WTC11 (cell line): ENCODE results near the gene PIK3IP1. TPM values are rescaled to one million over a fixed set of nuclear protein-coding genes. Genes with fewer than 3 reads are reported as not detected.

Experiments used
- ATAC-seq: fragments of 200-7000 bp; cut with Tn5 transposase; 2 replicates; pipeline ENCODE4 v1.10.0; 2021; ENCODE audit warnings: mild to moderate bottlenecking, moderate library complexity
- CTCF ChIA-PET: fragments of 300-600 bp; sonication (Branson Sonifier 250); formaldehyde crosslinking; loops from one replicate; lab custom pipeline; 2021; ENCODE audit warnings: antibody characterized with exemption; lab: Charles Lee
- POLR2A ChIA-PET: fragments of 350-600 bp; sonication (Branson Sonifier 250); formaldehyde crosslinking; loops from one replicate; lab custom pipeline; 2021; ENCODE audit warnings: antibody characterized with exemption; lab: Charles Lee
- DNase-seq: peaks from one replicate; pipeline ENCODE4 v3.0.0; 2021; ENCODE audit warnings: low spot score
- H3K27ac Mint-ChIP-seq: 2 replicates; pipeline ENCODE4 v1.8.0; 2021; ENCODE audit warnings: mixed read lengths
- H3K27me3 Mint-ChIP-seq: 2 replicates; pipeline ENCODE4 v1.8.0; 2021; ENCODE audit warnings: low read depth, mild to moderate bottlenecking, moderate library complexity, mixed read lengths
- H3K36me3 Mint-ChIP-seq: 2 replicates; pipeline ENCODE4 v1.8.0; 2021; ENCODE audit warnings: mixed read lengths
- H3K4me1 Mint-ChIP-seq: 2 replicates; pipeline ENCODE4 v1.8.0; 2022; ENCODE audit warnings: mixed read lengths
- H3K4me3 Mint-ChIP-seq: 2 replicates; pipeline ENCODE4 v1.8.0; 2021; ENCODE audit warnings: mild to moderate bottlenecking, moderate library complexity, mixed read lengths
- H3K9me3 Mint-ChIP-seq: 2 replicates; pipeline ENCODE4 v1.8.0; 2021; ENCODE audit warnings: mixed read lengths
- AFF4 ChIP-seq: sonication (generic); formaldehyde crosslinking; IDR thresholded peaks from 2 replicates; pipeline ENCODE4 v1.8.1; 2023; ENCODE audit warnings: mild to moderate bottlenecking, missing genetic modification reagents, borderline replicate concordance
- ATF1 ChIP-seq: sonication (generic); formaldehyde crosslinking; IDR thresholded peaks from 2 replicates; pipeline ENCODE4 v1.8.1; 2023; ENCODE audit warnings: mild to moderate bottlenecking, moderate library complexity, missing genetic modification reagents
- CBFB ChIP-seq: sonication (generic); formaldehyde crosslinking; IDR thresholded peaks from 2 replicates; pipeline ENCODE4 v1.8.1; 2022; ENCODE audit warnings: mild to moderate bottlenecking, low read depth, missing genetic modification reagents
- CTCF ChIP-seq: fragments of 200-600 bp; IDR thresholded peaks from 2 replicates; pipeline ENCODE4 v1.8.0; 2022; ENCODE audit warnings: antibody characterized with exemption
- ELF4 ChIP-seq: sonication (generic); formaldehyde crosslinking; IDR thresholded peaks from 2 replicates; pipeline ENCODE4 v1.8.1; 2022; ENCODE audit warnings: low read depth, mild to moderate bottlenecking, moderate library complexity, missing genetic modification reagents
- FOXK1 ChIP-seq: sonication (generic); formaldehyde crosslinking; IDR thresholded peaks from 2 replicates; pipeline ENCODE4 v1.8.0; 2022; ENCODE audit warnings: mild to moderate bottlenecking, moderate library complexity, missing genetic modification reagents
- HMGXB4 ChIP-seq: sonication (generic); formaldehyde crosslinking; IDR thresholded peaks from 2 replicates; pipeline ENCODE4 v1.8.1; 2023; ENCODE audit warnings: mild to moderate bottlenecking, moderate library complexity, missing genetic modification reagents
- NR1H2 ChIP-seq: sonication (generic); formaldehyde crosslinking; IDR thresholded peaks from 2 replicates; pipeline ENCODE4 v1.9.0; 2021; ENCODE audit warnings: mild to moderate bottlenecking, moderate library complexity, missing genetic modification reagents
- NR3C1 ChIP-seq: sonication (generic); formaldehyde crosslinking; conservative IDR thresholded peaks from 2 replicates; pipeline ENCODE4 v1.8.1; 2023; ENCODE audit warnings: low read depth, mild to moderate bottlenecking, missing genetic modification reagents
- SMAD3 ChIP-seq: sonication (generic); formaldehyde crosslinking; IDR thresholded peaks from 2 replicates; pipeline ENCODE4 v1.8.0; 2022; ENCODE audit warnings: missing genetic modification reagents, mild to moderate bottlenecking, borderline replicate concordance
- SMAD4 ChIP-seq: sonication (generic); formaldehyde crosslinking; IDR thresholded peaks from 2 replicates; pipeline ENCODE4 v1.8.0; 2022; ENCODE audit warnings: mild to moderate bottlenecking, missing genetic modification reagents
- ZNF232 ChIP-seq: sonication (generic); formaldehyde crosslinking; IDR thresholded peaks from 2 replicates; pipeline ENCODE4 v1.8.0; 2022; ENCODE audit warnings: mild to moderate bottlenecking, missing genetic modification reagents
- total RNA-seq: library from RNA; stranded (reverse); gene quantifications from 3 replicates; pipeline ENCODE4 v1.2.3, GENCODE V29; 2021
- TF ChIP-seq, protein P1 (sequence below): sonication (generic); formaldehyde crosslinking; conservative IDR thresholded peaks from 2 replicates; pipeline ENCODE4 v1.8.1; 2023; ENCODE audit warnings: mild to moderate bottlenecking, low read depth, missing genetic modification reagents, moderate library complexity
- TF ChIP-seq, protein P2 (sequence below): sonication (generic); formaldehyde crosslinking; IDR thresholded peaks from 2 replicates; pipeline ENCODE4 v1.8.0; 2023; ENCODE audit warnings: missing genetic modification reagents, mild to moderate bottlenecking, borderline replicate concordance
- TF ChIP-seq, protein P3 (sequence below): sonication (generic); formaldehyde crosslinking; IDR thresholded peaks from 2 replicates; pipeline ENCODE4 v1.8.1; 2022; ENCODE audit warnings: mild to moderate bottlenecking, moderate library complexity, missing genetic modification reagents
- TF ChIP-seq, protein P4 (sequence below): sonication (generic); formaldehyde crosslinking; conservative IDR thresholded peaks from 2 replicates; pipeline ENCODE4 v1.8.1; 2022; ENCODE audit warnings: mild to moderate bottlenecking, missing genetic modification reagents

The PIK3IP1 gene
- total RNA-seq, 1 experiment from 2014 or later, result 2.0 TPM

GRCh38 chr22:31247726-31248125, 44.6 kb downstream of the PIK3IP1 start (continued):
- TF ChIP-seq ZNF232 (CRISPR knock-in tag), result no peak
- TF ChIP-seq ATF1 (CRISPR knock-in tag), result no peak
- no peak for TF ChIP-seq HMGXB4
- TF ChIP-seq, protein P1, sequence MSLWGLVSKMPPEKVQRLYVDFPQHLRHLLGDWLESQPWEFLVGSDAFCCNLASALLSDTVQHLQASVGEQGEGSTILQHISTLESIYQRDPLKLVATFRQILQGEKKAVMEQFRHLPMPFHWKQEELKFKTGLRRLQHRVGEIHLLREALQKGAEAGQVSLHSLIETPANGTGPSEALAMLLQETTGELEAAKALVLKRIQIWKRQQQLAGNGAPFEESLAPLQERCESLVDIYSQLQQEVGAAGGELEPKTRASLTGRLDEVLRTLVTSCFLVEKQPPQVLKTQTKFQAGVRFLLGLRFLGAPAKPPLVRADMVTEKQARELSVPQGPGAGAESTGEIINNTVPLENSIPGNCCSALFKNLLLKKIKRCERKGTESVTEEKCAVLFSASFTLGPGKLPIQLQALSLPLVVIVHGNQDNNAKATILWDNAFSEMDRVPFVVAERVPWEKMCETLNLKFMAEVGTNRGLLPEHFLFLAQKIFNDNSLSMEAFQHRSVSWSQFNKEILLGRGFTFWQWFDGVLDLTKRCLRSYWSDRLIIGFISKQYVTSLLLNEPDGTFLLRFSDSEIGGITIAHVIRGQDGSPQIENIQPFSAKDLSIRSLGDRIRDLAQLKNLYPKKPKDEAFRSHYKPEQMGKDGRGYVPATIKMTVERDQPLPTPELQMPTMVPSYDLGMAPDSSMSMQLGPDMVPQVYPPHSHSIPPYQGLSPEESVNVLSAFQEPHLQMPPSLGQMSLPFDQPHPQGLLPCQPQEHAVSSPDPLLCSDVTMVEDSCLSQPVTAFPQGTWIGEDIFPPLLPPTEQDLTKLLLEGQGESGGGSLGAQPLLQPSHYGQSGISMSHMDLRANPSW (CRISPR knock-in tag), result no peak
- no peak for TF ChIP-seq ELF4 (CRISPR knock-in tag)
- TF ChIP-seq, all 79 proteins: peak for 0

GRCh38 chr22:31246687-31247086, 45.6 kb downstream of the PIK3IP1 start:
- ChIA-PET POLR2A (no interaction called here), CTCF (interaction anchor here (2.4 to 6.2 kb wide), 2 partner anchors 27 to 35 kb away, joined by 16 to 53 read pairs; partner anchors contain the start of gene LIMK2)
- TF ChIP-seq CTCF, result no peak
- no peak for TF ChIP-seq FOXK1
- TF ChIP-seq, protein P1 (CRISPR knock-in tag), result no peak
- TF ChIP-seq NR1H2 (CRISPR knock-in tag), result no peak
- TF ChIP-seq, protein P2, sequence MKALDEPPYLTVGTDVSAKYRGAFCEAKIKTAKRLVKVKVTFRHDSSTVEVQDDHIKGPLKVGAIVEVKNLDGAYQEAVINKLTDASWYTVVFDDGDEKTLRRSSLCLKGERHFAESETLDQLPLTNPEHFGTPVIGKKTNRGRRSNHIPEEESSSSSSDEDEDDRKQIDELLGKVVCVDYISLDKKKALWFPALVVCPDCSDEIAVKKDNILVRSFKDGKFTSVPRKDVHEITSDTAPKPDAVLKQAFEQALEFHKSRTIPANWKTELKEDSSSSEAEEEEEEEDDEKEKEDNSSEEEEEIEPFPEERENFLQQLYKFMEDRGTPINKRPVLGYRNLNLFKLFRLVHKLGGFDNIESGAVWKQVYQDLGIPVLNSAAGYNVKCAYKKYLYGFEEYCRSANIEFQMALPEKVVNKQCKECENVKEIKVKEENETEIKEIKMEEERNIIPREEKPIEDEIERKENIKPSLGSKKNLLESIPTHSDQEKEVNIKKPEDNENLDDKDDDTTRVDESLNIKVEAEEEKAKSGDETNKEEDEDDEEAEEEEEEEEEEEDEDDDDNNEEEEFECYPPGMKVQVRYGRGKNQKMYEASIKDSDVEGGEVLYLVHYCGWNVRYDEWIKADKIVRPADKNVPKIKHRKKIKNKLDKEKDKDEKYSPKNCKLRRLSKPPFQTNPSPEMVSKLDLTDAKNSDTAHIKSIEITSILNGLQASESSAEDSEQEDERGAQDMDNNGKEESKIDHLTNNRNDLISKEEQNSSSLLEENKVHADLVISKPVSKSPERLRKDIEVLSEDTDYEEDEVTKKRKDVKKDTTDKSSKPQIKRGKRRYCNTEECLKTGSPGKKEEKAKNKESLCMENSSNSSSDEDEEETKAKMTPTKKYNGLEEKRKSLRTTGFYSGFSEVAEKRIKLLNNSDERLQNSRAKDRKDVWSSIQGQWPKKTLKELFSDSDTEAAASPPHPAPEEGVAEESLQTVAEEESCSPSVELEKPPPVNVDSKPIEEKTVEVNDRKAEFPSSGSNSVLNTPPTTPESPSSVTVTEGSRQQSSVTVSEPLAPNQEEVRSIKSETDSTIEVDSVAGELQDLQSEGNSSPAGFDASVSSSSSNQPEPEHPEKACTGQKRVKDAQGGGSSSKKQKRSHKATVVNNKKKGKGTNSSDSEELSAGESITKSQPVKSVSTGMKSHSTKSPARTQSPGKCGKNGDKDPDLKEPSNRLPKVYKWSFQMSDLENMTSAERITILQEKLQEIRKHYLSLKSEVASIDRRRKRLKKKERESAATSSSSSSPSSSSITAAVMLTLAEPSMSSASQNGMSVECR (CRISPR knock-in tag), result no peak
- TF ChIP-seq ATF1 (CRISPR knock-in tag), result no peak
- TF ChIP-seq AFF4 (CRISPR knock-in tag), result no peak
- TF ChIP-seq, protein P3, sequence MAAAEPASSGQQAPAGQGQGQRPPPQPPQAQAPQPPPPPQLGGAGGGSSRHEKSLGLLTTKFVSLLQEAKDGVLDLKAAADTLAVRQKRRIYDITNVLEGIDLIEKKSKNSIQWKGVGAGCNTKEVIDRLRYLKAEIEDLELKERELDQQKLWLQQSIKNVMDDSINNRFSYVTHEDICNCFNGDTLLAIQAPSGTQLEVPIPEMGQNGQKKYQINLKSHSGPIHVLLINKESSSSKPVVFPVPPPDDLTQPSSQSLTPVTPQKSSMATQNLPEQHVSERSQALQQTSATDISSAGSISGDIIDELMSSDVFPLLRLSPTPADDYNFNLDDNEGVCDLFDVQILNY (CRISPR knock-in tag), result no peak
- no peak for TF ChIP-seq NR3C1 (CRISPR knock-in tag)
- no peak for TF ChIP-seq SMAD4 (CRISPR knock-in tag)
- no peak for TF ChIP-seq CBFB (CRISPR knock-in tag)
- no peak for TF ChIP-seq SMAD3 (CRISPR knock-in tag)
- TF ChIP-seq, protein P4, sequence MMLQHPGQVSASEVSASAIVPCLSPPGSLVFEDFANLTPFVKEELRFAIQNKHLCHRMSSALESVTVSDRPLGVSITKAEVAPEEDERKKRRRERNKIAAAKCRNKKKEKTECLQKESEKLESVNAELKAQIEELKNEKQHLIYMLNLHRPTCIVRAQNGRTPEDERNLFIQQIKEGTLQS (CRISPR knock-in tag), result no peak

More at GRCh38 chr22:31246687-31247086, 45.6 kb downstream of the PIK3IP1 start:
- H3K27ac Mint-ChIP-seq, result peak overlapping the region; percentile 71
- H3K27me3 Mint-ChIP-seq, result no peaks in the 10 kb centered on the region
- H3K4me3 Mint-ChIP-seq, result no peak overlapping the region
- DNase-seq (no peak), ATAC-seq (no peak)
- H3K36me3 Mint-ChIP-seq, result peaks cover 4% of the 10 kb centered on the region
- H3K4me1 Mint-ChIP-seq, result peaks cover 37% of the 10 kb centered on the region
- no peaks in the 10 kb centered on the region for H3K9me3 Mint-ChIP-seq
